CD8-positive, alpha-beta memory T cell (primary cell): ENCODE results near the gene KRT25. TPM values are rescaled to one million over a fixed set of nuclear protein-coding genes. Genes with fewer than 3 reads are reported as not detected.

Experiments used
- CTCF ChIA-PET: fragments of 350-600 bp; sonication (Branson Sonifier 250); formaldehyde crosslinking; loops from one replicate; lab custom pipeline; 2021; ENCODE audit warnings: antibody characterized with exemption; lab: Charles Lee
- POLR2A ChIA-PET: fragments of 350-600 bp; sonication (Branson Sonifier 250); formaldehyde crosslinking; loops from one replicate; lab custom pipeline; 2021; ENCODE audit warnings: antibody characterized with exemption; lab: Charles Lee
- DNase-seq, 5 donors: peaks; one replicate each; pipeline versions ENCODE4 v3.0.0 to v3.0.0-alpha.2; 2020 to 2022; ENCODE audit warnings: mixed read lengths in 1 of 5
- H3K27ac ChIP-seq: one replicate; pipeline ENCODE4 v1.7.0; 2013; ENCODE audit warnings: low read depth, mild to moderate bottlenecking, low read length, moderate library complexity
- H3K27me3 ChIP-seq: 2 replicates; pipeline ENCODE4 v1.7.0; 2013; ENCODE audit warnings: low read length, mild to moderate bottlenecking; ENCODE audit not compliant: insufficient read depth, poor library complexity, severe bottlenecking
- H3K36me3 ChIP-seq: 2 replicates; pipeline ENCODE4 v1.7.0; 2013; ENCODE audit warnings: mild to moderate bottlenecking, low read length, moderate library complexity; ENCODE audit not compliant: insufficient read depth
- H3K4me1 ChIP-seq: 2 replicates; pipeline ENCODE4 v1.7.0; 2013; ENCODE audit warnings: mild to moderate bottlenecking, low read length, moderate library complexity; ENCODE audit not compliant: insufficient read depth
- H3K4me3 ChIP-seq: 2 replicates; pipeline ENCODE4 v1.7.0; 2013; ENCODE audit warnings: mild to moderate bottlenecking, low read length
- H3K9me3 ChIP-seq: 2 replicates; pipeline ENCODE4 v1.7.0; 2013; ENCODE audit warnings: mild to moderate bottlenecking, low read length
- H3K27ac Mint-ChIP-seq, 8 donors: one replicate each; pipeline ENCODE4 v1.8.0; 2020 to 2021; ENCODE audit warnings: mixed read lengths in 8 of 8, mild to moderate bottlenecking in 6 of 8, inconsistent platforms in 3 of 8, moderate library complexity in 3 of 8
- H3K27me3 Mint-ChIP-seq, 2 donors: one replicate each; pipeline ENCODE4 v1.8.0; 2020 to 2021; ENCODE audit warnings: mixed read lengths in 2 of 2, mild to moderate bottlenecking in 1 of 2, moderate library complexity in 1 of 2
- H3K36me3 Mint-ChIP-seq, 3 donors: one replicate each; pipeline ENCODE4 v1.8.0; 2020 to 2021; ENCODE audit warnings: mixed read lengths in 3 of 3, inconsistent platforms in 1 of 3, mild to moderate bottlenecking in 1 of 3
- H3K4me1 Mint-ChIP-seq, 3 donors: one replicate each; pipeline ENCODE4 v1.8.0; 2020 to 2021; ENCODE audit warnings: mixed read lengths in 3 of 3, inconsistent platforms in 1 of 3, mild to moderate bottlenecking in 1 of 3
- H3K4me3 Mint-ChIP-seq, 7 donors: one replicate each; pipeline ENCODE4 v1.8.0; 2020 to 2021; ENCODE audit warnings: mixed read lengths in 7 of 7, mild to moderate bottlenecking in 6 of 7, moderate library complexity in 4 of 7, inconsistent platforms in 2 of 7
- H3K9me3 Mint-ChIP-seq, 5 donors: one replicate each; pipeline ENCODE4 v1.8.0; 2020 to 2022; ENCODE audit warnings: mixed read lengths in 5 of 5, mild to moderate bottlenecking in 3 of 5, moderate library complexity in 2 of 5, inconsistent platforms in 1 of 5
- polyA plus RNA-seq: library from polyadenylated mRNA; unstranded; fragments of 300-500 nt; fragmentation: Illumina TruSeq; gene quantifications from one replicate; pipeline ENCODE4 v1.2.3, GENCODE V29; 2021
- total RNA-seq, 2 experiments: library from RNA; stranded (reverse); gene quantifications; one replicate each; pipeline ENCODE4 v1.2.3, GENCODE V29; 2021

The KRT25 gene
- total and polyA plus RNA-seq, 3 experiments from 2014 or later: not detected

DNA sequence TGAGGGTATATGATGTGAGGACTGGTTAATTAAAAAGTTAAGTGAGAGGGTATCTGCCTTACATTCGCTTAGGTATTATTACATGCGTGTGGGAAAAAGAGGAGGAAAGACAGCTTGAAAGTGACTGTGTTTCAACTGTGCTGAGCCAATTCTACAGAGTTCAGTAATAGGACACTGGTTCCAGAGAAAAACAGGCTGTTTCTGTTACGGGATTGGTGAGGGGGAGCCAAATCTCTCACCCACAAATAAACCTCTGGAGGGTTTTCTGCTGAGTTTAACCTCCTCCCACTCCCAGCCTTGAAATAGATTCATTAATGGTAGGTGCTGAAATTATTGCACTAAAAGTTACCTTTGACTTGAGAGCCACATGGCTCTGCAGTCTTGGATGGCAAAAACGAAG is 20.8 kb upstream of the KRT25 start:
- Histone ChIP-seq H3K36me3 (no peaks in the 10 kb centered on the region), H3K27ac (no peak overlapping the region), H3K4me1 (no peaks in the 10 kb centered on the region), H3K27me3 (peaks cover 27% of the 10 kb centered on the region), H3K4me3 (no peak overlapping the region), H3K9me3 (no peaks in the 10 kb centered on the region)
- CTCF ChIA-PET: no interaction called here
- Mint-ChIP-seq H3K27me3 (peaks cover 45 to 81% of the 10 kb centered on the region in 2 donors), H3K27ac (no peak overlapping the region), H3K4me1 (peaks cover 0 to 8% (median 4%) of the 10 kb centered on the region in 3 donors), H3K36me3 (no peaks in the 10 kb centered on the region), H3K9me3 (peaks cover 0 to 2% (median 0%) of the 10 kb centered on the region in 5 donors), H3K4me3 (no peak overlapping the region)
- POLR2A ChIA-PET: no interaction called here
- DNase-seq: no peak

DNA sequence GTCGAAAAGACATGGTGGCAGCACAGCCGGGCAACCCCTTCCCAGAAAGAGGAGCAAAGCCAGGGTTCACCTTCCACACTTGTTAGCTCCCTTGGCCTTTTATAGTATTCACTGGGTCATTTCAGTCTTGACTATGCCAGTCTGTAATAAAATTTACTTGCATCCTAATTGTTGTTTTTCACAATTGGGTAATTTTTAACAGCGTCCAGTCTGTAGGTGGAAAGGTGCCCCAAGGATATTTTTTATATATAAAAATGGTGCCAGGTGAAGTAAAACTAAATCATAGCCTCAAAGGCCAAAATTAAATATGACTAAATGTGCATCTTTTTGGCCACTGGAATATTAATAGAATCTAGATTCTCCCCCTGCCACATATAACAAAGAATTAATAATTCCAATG is 17.0 kb upstream of the KRT25 start, which contains the start of gene KRT26:
KRT26 (minus strand) TSS at position 101 of the 400 bp plus-strand sequence; CDS start at position 13, 88 bp downstream.
- Histone ChIP-seq H3K4me3 (no peak within 1 kb of the TSS), H3K4me1 (no peaks in the 10 kb centered on the region), H3K27ac (no peak within 1 kb of the TSS), H3K27me3 (peaks cover 8% of the 10 kb centered on the region), H3K36me3 (no peaks in the 10 kb centered on the region), H3K9me3 (no peaks in the 10 kb centered on the region)
- no peaks in the 10 kb centered on the region for H3K4me1 Mint-ChIP-seq
- peaks cover 23 to 64% of the 10 kb centered on the region in 2 donors for H3K27me3 Mint-ChIP-seq
- peaks cover 0 to 2% (median 0%) of the 10 kb centered on the region in 5 donors for H3K9me3 Mint-ChIP-seq
- no peak within 1 kb of the TSS for H3K27ac Mint-ChIP-seq
- no peak within 1 kb of the TSS for H3K4me3 Mint-ChIP-seq
- CTCF ChIA-PET: no interaction called here
- no peaks in the 10 kb centered on the region for H3K36me3 Mint-ChIP-seq
- POLR2A ChIA-PET: no interaction called here
- no peak for DNase-seq

DNA sequence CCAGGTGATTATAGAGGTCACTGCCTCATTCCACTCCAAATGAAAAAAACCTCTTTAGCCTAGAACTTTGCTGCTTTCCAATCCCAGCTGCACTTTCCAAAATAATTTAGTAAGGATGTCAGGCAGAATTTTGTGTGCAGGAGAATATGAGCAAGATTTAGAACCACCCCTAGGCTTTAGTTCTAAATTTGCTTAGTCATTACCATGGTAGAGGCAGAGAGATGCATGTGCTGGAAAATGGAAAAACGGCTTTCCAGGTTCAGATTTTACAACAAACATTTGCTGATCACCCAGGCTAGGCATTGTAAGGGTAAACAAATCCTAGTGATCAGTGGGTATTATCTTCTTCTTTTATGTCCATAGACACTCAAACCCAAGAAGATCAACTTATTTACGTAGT is 10.5 kb upstream of the KRT25 start:
- DNase-seq: no peak
- Histone ChIP-seq H3K4me1 (no peaks in the 10 kb centered on the region), H3K36me3 (no peaks in the 10 kb centered on the region), H3K9me3 (peaks cover 8% of the 10 kb centered on the region), H3K27ac (no peak overlapping the region), H3K4me3 (no peak overlapping the region), H3K27me3 (no peaks in the 10 kb centered on the region)
- Mint-ChIP-seq H3K27ac (no peak overlapping the region), H3K9me3 (peaks cover 21 to 40% (median 32%) of the 10 kb centered on the region in 5 donors), H3K36me3 (peaks cover 0 to 12% (median 2%) of the 10 kb centered on the region in 3 donors), H3K4me3 (no peak overlapping the region), H3K4me1 (no peaks in the 10 kb centered on the region), H3K27me3 (peaks cover 10 to 60% of the 10 kb centered on the region in 2 donors)
- POLR2A ChIA-PET: no interaction called here
- CTCF ChIA-PET: no interaction called here

DNA sequence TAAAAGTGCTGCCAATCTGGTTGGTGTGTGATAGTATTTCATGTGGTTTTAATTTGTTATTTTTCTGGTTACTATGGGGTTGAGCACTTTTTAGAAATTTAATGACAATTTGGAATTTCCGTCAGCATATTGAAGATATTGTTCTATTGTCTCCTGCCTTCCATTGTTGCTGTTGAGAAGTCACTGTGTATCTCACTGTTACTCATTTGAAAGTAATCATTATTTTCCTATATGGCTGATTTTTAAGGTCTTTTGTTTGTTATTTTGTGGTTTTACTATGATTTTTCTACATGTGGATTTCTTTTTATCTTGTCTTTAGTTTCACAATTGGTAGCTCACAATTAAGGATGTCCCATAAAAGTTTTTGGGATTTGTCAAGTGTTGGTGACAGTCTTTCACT is 8.6 kb upstream of the KRT25 start:
- H3K4me1 ChIP-seq: no peaks in the 10 kb centered on the region
- no peaks in the 10 kb centered on the region for H3K36me3 ChIP-seq
- CTCF ChIA-PET: no interaction called here
- H3K4me1 Mint-ChIP-seq: no peaks in the 10 kb centered on the region
- H3K4me3 Mint-ChIP-seq: no peak overlapping the region
- H3K27me3 ChIP-seq: no peaks in the 10 kb centered on the region
- no peak for DNase-seq
- H3K36me3 Mint-ChIP-seq: peaks cover 0 to 15% (median 2%) of the 10 kb centered on the region in 3 donors
- H3K27ac Mint-ChIP-seq: no peak overlapping the region
- H3K4me3 ChIP-seq: no peak overlapping the region
- no peak overlapping the region for H3K27ac ChIP-seq
- peaks cover 39 to 59% (median 51%) of the 10 kb centered on the region in 5 donors for H3K9me3 Mint-ChIP-seq
- peaks cover 22% of the 10 kb centered on the region for H3K9me3 ChIP-seq
- H3K27me3 Mint-ChIP-seq: peaks cover 20 to 68% of the 10 kb centered on the region in 2 donors
- POLR2A ChIA-PET: no interaction called here

DNA sequence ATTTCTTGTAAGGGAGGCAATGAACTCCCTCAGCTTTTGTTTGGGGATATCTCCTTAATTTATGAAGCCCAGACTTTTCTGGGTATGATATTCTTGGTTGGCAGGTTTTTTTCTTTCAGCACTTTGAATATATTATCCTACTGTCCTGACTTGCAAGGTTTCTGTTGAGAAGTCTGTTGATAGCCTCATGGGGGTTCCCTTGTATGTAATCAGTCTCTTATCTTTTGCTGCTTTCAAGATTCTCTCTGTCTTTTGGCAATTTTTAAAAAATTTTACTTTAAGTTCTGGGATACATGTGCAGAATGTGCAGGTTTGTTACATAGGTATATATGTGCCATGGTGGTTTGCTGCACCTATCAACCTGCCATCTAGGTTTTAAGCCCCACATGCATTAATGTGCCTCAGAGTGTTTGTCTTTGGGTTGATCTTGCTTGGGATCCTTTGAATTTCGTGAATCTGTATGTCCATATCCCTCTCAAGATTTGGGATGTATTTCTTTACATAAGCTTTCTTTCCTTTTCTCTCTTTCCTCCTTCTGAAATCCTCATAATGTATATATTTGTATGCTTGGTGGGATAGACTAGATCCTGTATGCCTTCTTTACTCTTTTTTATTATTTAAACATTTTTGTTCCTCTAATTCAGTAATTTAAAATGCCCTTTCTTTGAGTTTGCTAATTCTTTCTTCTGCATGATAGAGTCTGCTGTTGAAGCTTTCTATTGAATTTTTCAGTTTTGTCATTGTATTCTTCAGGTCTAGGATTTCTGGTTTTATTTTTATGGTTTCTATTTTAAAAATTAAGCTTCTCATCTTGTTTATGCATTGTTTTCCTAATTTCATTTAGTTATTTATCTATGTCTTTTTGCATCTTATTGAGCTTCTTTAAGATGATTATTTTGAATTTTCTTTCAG is 5.2 kb upstream of the KRT25 start:
- Histone ChIP-seq H3K9me3 (peaks cover 22% of the 10 kb centered on the region), H3K36me3 (no peaks in the 10 kb centered on the region), H3K4me3 (no peak overlapping the region), H3K27ac (no peak overlapping the region), H3K27me3 (no peaks in the 10 kb centered on the region), H3K4me1 (no peaks in the 10 kb centered on the region)
- ChIA-PET POLR2A (no interaction called here), CTCF (no interaction called here)
- Mint-ChIP-seq H3K36me3 (peaks cover 0 to 30% (median 3%) of the 10 kb centered on the region in 3 donors), H3K4me3 (no peak overlapping the region), H3K9me3 (peaks cover 45 to 67% (median 61%) of the 10 kb centered on the region in 5 donors), H3K27me3 (peaks cover 30 to 70% of the 10 kb centered on the region in 2 donors), H3K4me1 (no peaks in the 10 kb centered on the region), H3K27ac (no peak overlapping the region)
- DNase-seq: no peak

DNA sequence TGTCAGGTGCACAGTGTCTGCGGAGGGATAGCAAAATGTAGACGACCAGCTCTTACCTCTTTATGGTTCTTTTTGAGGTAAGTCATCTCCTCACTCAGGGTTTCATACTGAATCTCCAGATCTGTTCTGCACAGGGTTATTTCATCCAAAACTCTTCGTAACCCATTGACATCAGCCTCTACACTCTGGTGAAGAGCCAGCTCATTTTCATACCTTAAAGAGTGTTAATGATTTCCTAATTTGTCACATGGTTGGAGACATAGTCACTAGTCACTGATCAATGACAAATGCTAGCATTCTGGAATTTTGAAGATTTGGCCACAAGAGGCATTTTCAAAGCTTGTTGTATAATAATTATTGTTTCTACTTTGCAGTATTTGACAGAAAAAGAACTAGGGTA is 1.3 kb downstream of the KRT25 start:
- H3K36me3 Mint-ChIP-seq: peaks cover 0 to 17% (median 1%) of the 10 kb centered on the region in 3 donors
- H3K9me3 Mint-ChIP-seq: peaks cover 5 to 13% (median 11%) of the 10 kb centered on the region in 5 donors
- no peak overlapping the region for H3K4me3 ChIP-seq
- ChIA-PET POLR2A (no interaction called here), CTCF (no interaction called here)
- no peak overlapping the region for H3K27ac Mint-ChIP-seq
- H3K4me1 Mint-ChIP-seq: no peaks in the 10 kb centered on the region
- no peaks in the 10 kb centered on the region for H3K36me3 ChIP-seq
- H3K27me3 Mint-ChIP-seq: peaks cover 20 to 68% of the 10 kb centered on the region in 2 donors
- no peak for DNase-seq
- peaks cover 4% of the 10 kb centered on the region for H3K27me3 ChIP-seq
- no peak overlapping the region for H3K4me3 Mint-ChIP-seq
- H3K9me3 ChIP-seq: no peaks in the 10 kb centered on the region
- H3K4me1 ChIP-seq: no peaks in the 10 kb centered on the region
- H3K27ac ChIP-seq: no peak overlapping the region

DNA sequence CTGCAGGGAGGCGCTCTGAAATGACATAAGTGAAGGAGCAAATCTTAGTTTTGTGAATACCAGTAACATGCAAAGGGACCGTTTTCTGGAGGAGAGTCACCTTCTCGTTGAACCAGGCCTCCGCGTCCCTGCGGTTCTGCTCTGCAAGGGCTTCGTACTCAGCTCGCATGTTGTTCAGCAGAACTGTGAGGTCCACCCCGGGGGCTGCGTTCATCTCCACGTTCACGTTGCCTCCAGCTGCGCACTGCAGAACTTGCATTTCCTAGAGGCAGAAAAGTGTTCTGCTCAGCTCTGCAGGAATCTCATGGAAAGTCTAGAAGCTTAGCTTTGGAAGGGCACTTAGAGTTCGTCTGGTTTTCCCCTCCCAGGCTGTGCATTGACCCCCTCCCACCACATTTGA is 4.1 kb downstream of the KRT25 start:
- no peaks in the 10 kb centered on the region for H3K4me1 Mint-ChIP-seq
- CTCF ChIA-PET: no interaction called here
- peaks cover 9% of the 10 kb centered on the region for H3K27me3 ChIP-seq
- peaks cover 0 to 8% (median 0%) of the 10 kb centered on the region in 3 donors for H3K36me3 Mint-ChIP-seq
- no peak for DNase-seq
- H3K36me3 ChIP-seq: no peaks in the 10 kb centered on the region
- no peak overlapping the region for H3K27ac ChIP-seq
- H3K4me3 Mint-ChIP-seq: no peak overlapping the region
- H3K4me3 ChIP-seq: no peak overlapping the region
- POLR2A ChIA-PET: no interaction called here
- no peaks in the 10 kb centered on the region for H3K4me1 ChIP-seq
- no peak overlapping the region for H3K27ac Mint-ChIP-seq
- H3K9me3 Mint-ChIP-seq: peaks cover 0 to 7% (median 4%) of the 10 kb centered on the region in 5 donors
- H3K9me3 ChIP-seq: no peaks in the 10 kb centered on the region
- H3K27me3 Mint-ChIP-seq: peaks cover 17 to 70% of the 10 kb centered on the region in 2 donors

DNA sequence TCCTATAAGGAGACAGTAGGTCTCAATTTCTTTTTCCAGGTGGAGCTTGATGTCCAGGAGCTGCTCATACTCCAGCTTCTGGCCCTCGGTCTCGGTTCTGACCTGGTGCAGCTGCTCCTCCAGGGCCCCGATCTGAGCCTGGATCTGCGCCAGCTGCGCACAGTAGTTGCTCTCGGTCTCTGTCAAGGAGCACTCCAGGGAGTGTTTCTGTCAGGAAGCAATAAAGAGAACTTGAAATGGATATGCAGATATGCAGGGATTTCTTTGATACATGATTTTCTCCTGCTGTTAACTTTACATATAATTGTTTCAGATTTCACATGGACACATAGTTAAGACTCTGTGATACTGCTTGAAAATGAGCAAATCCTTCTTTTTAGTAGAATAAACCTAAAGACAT is 4.7 kb downstream of the KRT25 start:
- Mint-ChIP-seq H3K36me3 (peaks cover 0 to 8% (median 0%) of the 10 kb centered on the region in 3 donors), H3K27ac (no peak overlapping the region), H3K27me3 (peaks cover 17 to 70% of the 10 kb centered on the region in 2 donors), H3K4me3 (no peak overlapping the region), H3K9me3 (peaks cover 0 to 7% (median 4%) of the 10 kb centered on the region in 5 donors), H3K4me1 (no peaks in the 10 kb centered on the region)
- no peaks in the 10 kb centered on the region for H3K9me3 ChIP-seq
- no peaks in the 10 kb centered on the region for H3K36me3 ChIP-seq
- H3K27ac ChIP-seq: no peak overlapping the region
- POLR2A ChIA-PET: no interaction called here
- no peak for DNase-seq
- no peaks in the 10 kb centered on the region for H3K4me1 ChIP-seq
- CTCF ChIA-PET: no interaction called here
- no peak overlapping the region for H3K4me3 ChIP-seq
- H3K27me3 ChIP-seq: peaks cover 9% of the 10 kb centered on the region
